Vagina (tissue), 2 donors: ENCODE data around the gene IMMP1L.

Experiments used
- POLR2A ChIP-seq, 2 donors: fragments of 450-650 bp; IDR thresholded peaks; one replicate each; pipeline ENCODE4 v1.6.1; 2017; ENCODE audit warnings: antibody characterized with exemption in 2 of 2, mild to moderate bottlenecking in 2 of 2, moderate library complexity in 2 of 2
- TF ChIP-seq, protein P1 (sequence below), 3 experiments: fragments of 450-650 bp in 2 of 3; fragments of 200-600 bp in 1 of 3; sonication (generic) in 1 of 3; IDR thresholded peaks; one replicate each; pipeline ENCODE4 v1.5.1; 2017 to 2019; ENCODE audit warnings: antibody characterized with exemption in 3 of 3, mild to moderate bottlenecking in 2 of 3, moderate library complexity in 2 of 3

DNA sequence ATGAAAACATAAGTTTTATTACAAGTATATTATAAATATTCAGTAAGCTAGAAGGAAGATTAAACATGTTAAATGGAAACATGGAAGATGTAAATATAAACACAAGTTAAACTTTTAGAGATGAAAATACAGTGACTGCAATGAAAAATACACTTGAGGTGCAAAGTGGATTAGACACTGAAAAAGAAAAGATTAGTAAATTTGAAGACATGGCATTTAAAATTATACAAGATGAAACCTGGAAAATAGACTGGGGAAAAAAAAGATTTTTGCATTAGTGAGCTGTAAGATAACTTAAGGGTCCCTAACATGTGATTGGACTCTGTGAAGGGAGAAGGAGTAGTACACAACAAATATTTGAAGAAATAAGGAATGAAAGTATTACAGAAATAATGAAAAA is 33.4 kb upstream of the IMMP1L start:
- TF ChIP-seq, protein P1, sequence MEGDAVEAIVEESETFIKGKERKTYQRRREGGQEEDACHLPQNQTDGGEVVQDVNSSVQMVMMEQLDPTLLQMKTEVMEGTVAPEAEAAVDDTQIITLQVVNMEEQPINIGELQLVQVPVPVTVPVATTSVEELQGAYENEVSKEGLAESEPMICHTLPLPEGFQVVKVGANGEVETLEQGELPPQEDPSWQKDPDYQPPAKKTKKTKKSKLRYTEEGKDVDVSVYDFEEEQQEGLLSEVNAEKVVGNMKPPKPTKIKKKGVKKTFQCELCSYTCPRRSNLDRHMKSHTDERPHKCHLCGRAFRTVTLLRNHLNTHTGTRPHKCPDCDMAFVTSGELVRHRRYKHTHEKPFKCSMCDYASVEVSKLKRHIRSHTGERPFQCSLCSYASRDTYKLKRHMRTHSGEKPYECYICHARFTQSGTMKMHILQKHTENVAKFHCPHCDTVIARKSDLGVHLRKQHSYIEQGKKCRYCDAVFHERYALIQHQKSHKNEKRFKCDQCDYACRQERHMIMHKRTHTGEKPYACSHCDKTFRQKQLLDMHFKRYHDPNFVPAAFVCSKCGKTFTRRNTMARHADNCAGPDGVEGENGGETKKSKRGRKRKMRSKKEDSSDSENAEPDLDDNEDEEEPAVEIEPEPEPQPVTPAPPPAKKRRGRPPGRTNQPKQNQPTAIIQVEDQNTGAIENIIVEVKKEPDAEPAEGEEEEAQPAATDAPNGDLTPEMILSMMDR (IDR thresholded peaks at IDR 0.05) = no peak
- no peak for TF ChIP-seq POLR2A (IDR thresholded peaks at IDR 0.05)
